K562 (cell line): ENCODE results near the gene DHDH. TPM values are rescaled to one million over a fixed set of nuclear protein-coding genes. Genes with fewer than 3 reads are reported as not detected.

Experiments used
- ATAC-seq: fragments of 200-7000 bp; cut with Tn5 transposase; 3 replicates; pipeline ENCODE4 v1.9.1; 2020; ENCODE audit warnings: moderate library complexity
- BruUV-seq: library from RNA; stranded (reverse); fragments of 400-500 nt; replicated peaks from 2 replicates; lab custom pipeline; 2021; lab: Mats Ljungman, UMichigan
- CTCF ChIA-PET: fragments of 300-600 bp; formaldehyde crosslinking; extraction: SDS; loops from one replicate; lab custom pipeline; 2021; ENCODE audit warnings: low intra/inter-chr PET ratio; lab: Yijun Ruan, JAX
- POLR2A ChIA-PET: fragments of 300-600, 350-650 bp; sonication (Branson Sonifier 250); formaldehyde crosslinking; extraction: SDS; loops from one replicate; lab custom pipeline; 2021; ENCODE audit warnings: antibody characterized with exemption, inconsistent platforms; lab: Yijun Ruan, JAX
- DNase-seq, 4 experiments: peaks; one replicate each; pipeline versions ENCODE4 v3.0.0 to v3.0.0-alpha.2; 2011 to 2018; ENCODE audit warnings: low spot score in 3 of 4, mixed read lengths in 3 of 4; ENCODE audit errors: extremely low read depth in 1 of 4
- FAIRE-seq: peaks from 2 replicates; lab custom pipeline; 2011; peaks lifted over from hg19 to GRCh38; lab: Jason Lieb, UNC
- H2AFZ ChIP-seq: 2 replicates; pipeline ENCODE4 v1.6.0; 2011; ENCODE audit warnings: low read depth, low read length, control low read depth, inconsistent platforms
- H3K27ac ChIP-seq: fragments of 200-600 bp; 3 replicates; pipeline ENCODE4 v1.8.0; 2011; ENCODE audit warnings: low read depth, mild to moderate bottlenecking, control low read depth, inconsistent platforms, low read length, moderate library complexity, mixed read lengths; ENCODE audit errors: extremely low read depth
- H3K27me3 ChIP-seq, 2 experiments: fragments of 300-600 bp in 1 of 2; 2 replicates in 1 of 2; 3 replicates in 1 of 2; pipeline versions ENCODE4 v1.6.0 to v1.8.0; 2011; ENCODE audit warnings: inconsistent platforms in 2 of 2, low read length in 2 of 2, mild to moderate bottlenecking in 1 of 2, mixed read lengths in 1 of 2, moderate library complexity in 1 of 2; ENCODE audit not compliant: control insufficient read depth in 2 of 2, insufficient read depth in 2 of 2
- H3K36me3 ChIP-seq: fragments of 300-600 bp; 3 replicates; pipeline ENCODE4 v1.8.0; 2011; ENCODE audit warnings: mild to moderate bottlenecking, low read length, inconsistent platforms; ENCODE audit not compliant: control insufficient read depth, insufficient read depth
- H3K4me1 ChIP-seq, 2 experiments: fragments of 200-600 bp in 1 of 2; replicated peaks in 1 of 2; 2 replicates in 1 of 2; 3 replicates in 1 of 2; pipeline versions ENCODE4 v1.5.1 to v1.8.0; 2011; ENCODE audit warnings: inconsistent platforms in 2 of 2, low read length in 2 of 2, mild to moderate bottlenecking in 1 of 2, mixed read lengths in 1 of 2, moderate library complexity in 1 of 2; ENCODE audit not compliant: control insufficient read depth in 2 of 2, insufficient read depth in 2 of 2
- H3K4me2 ChIP-seq: 2 replicates; pipeline ENCODE4 v1.6.1; 2011; ENCODE audit warnings: low read length, control low read depth, inconsistent platforms, mixed read lengths; ENCODE audit not compliant: insufficient read depth
- H3K4me3 ChIP-seq: fragments of 200-600 bp; sonication (generic), shearing (Covaris generic); 2 replicates; pipeline ENCODE4 v1.5.1; 2016; ENCODE audit warnings: control low read depth, inconsistent platforms
- H3K79me2 ChIP-seq: fragments of 200-600 bp; 3 replicates; pipeline ENCODE4 v1.8.0; 2011; ENCODE audit warnings: low read length, inconsistent platforms; ENCODE audit not compliant: control insufficient read depth, insufficient read depth
- H3K9ac ChIP-seq, 2 experiments: 2 replicates each; pipeline versions ENCODE4 v1.6.0 to v1.6.1; 2011; ENCODE audit warnings: low read depth in 2 of 2, low read length in 2 of 2, control low read depth in 1 of 2, inconsistent platforms in 1 of 2, mild to moderate bottlenecking in 1 of 2, mixed read lengths in 1 of 2; ENCODE audit not compliant: insufficient read depth in 1 of 2
- H3K9me1 ChIP-seq: one replicate; pipeline ENCODE4 v1.6.0; 2011; ENCODE audit warnings: inconsistent platforms, mild to moderate bottlenecking, low read length, moderate library complexity; ENCODE audit not compliant: control insufficient read depth, insufficient read depth
- H3K9me3 ChIP-seq: replicated peaks from 2 replicates; pipeline ENCODE4 v1.5.1; 2011; ENCODE audit warnings: low read depth, low read length, inconsistent platforms; ENCODE audit not compliant: control insufficient read depth, insufficient read depth
- H4K20me1 ChIP-seq: replicated peaks from 2 replicates; pipeline ENCODE4 v1.6.1; 2011; ENCODE audit warnings: low read length, inconsistent platforms, mixed read lengths; ENCODE audit not compliant: control insufficient read depth, insufficient read depth
- CAMTA2 ChIP-seq: fragments of 250-450 bp; sonication (Bioruptor Pico); conservative IDR thresholded peaks from 2 replicates; pipeline ENCODE4 v1.5.1; 2022
- CBFA2T3 ChIP-seq: fragments of 450-650 bp; IDR thresholded peaks from 2 replicates; pipeline ENCODE4 v1.6.1; 2017
- DNMT1 ChIP-seq: fragments of 450-650 bp; IDR thresholded peaks from 2 replicates; pipeline ENCODE4 v1.6.1; 2016; ENCODE audit warnings: antibody characterized with exemption, mild to moderate bottlenecking
- FOSL1 ChIP-seq: fragments of 200-800 bp; sonication (Bioruptor generic); conservative IDR thresholded peaks from 2 replicates; pipeline ENCODE4 v1.6.1; 2016; ENCODE audit warnings: missing genetic modification characterization, missing compliant biosample characterization
- RBM25 ChIP-seq: fragments of 200-400 bp; formaldehyde crosslinking; IDR thresholded peaks from 2 replicates; pipeline ENCODE4 v1.6.1; 2018; ENCODE audit warnings: low read length, low read depth, moderate library complexity; ENCODE audit not compliant: severe bottlenecking
- SMAD4 ChIP-seq: fragments of 250-450 bp; sonication (Bioruptor Pico); conservative IDR thresholded peaks from 2 replicates; pipeline ENCODE4 v1.8.0; 2021; ENCODE audit warnings: inconsistent platforms, mild to moderate bottlenecking, moderate library complexity
- ZBTB1 ChIP-seq: sonication (generic); formaldehyde crosslinking; IDR thresholded peaks from 2 replicates; pipeline ENCODE4 v1.8.1; 2023; ENCODE audit warnings: missing genetic modification reagents, low read depth, mild to moderate bottlenecking, borderline replicate concordance
- ZBTB7A ChIP-seq: IDR thresholded peaks from 2 replicates; pipeline ENCODE4 v1.6.1; 2011; ENCODE audit warnings: low read depth, mild to moderate bottlenecking, low read length, moderate library complexity, borderline replicate concordance; ENCODE audit not compliant: control insufficient read depth
- WGBS: fragments of 100-300 bp; shearing (Covaris generic); methylation state at CpG from one replicate; pipeline ENCODE4 v1.1.6; 2016; ENCODE audit warnings: low coverage, mixed read lengths; ENCODE audit not compliant: insufficient coverage; ENCODE audit errors: missing lambda C conversion rate; 5-methylcytosine and 5-hydroxymethylcytosine counted together
- in situ Hi-C: fragments of 300-500 bp; cut with MboI; formaldehyde crosslinking; loops from 4 replicates; pipeline ENCODE4 v1.15.0; 2018; ENCODE audit warnings: inconsistent platforms, mixed read lengths
- intact Hi-C: fragments of 100-400 bp; cut with micrococcal nuclease; formaldehyde crosslinking; loops from 2 replicates; pipeline ENCODE4 v1.14.2; 2022
- polyA plus RNA-seq, 8 experiments: library from polyadenylated mRNA; depleted of rRNA in 4 of 8; stranded (reverse) in 5 of 8; unstranded in 3 of 8; fragments of >200 nt; fragmentation: Nextera tagmentation in 2 of 8; fragmentation: Illumina TruSeq in 1 of 8; extraction: Ambion mirVana in 2 of 8; extraction: Trizol in 1 of 8; gene quantifications; 2 replicates each; pipeline versions ENCODE4 v1.2.1 to v1.2.3, GENCODE V29; 2011 to 2014; ENCODE audit warnings: inconsistent platforms in 1 of 8, missing spikeins in 1 of 8
- total RNA-seq, 7 experiments: library from RNA; depleted of rRNA in 6 of 7; stranded (reverse); fragments of >200 nt in 6 of 7; fragmentation: Illumina TruSeq in 2 of 7; extraction: Trizol in 2 of 7; gene quantifications; 2 replicates each; pipeline versions ENCODE4 v1.2.1 to v1.2.3, GENCODE V29; 2011 to 2021; ENCODE audit warnings: low replicate concordance in 1 of 7
- TF ChIP-seq, protein P1 (sequence below): fragments of 250-450 bp; sonication (Bioruptor Pico); IDR thresholded peaks from 2 replicates; pipeline ENCODE4 v1.4.0; 2020; ENCODE audit warnings: mild to moderate bottlenecking, moderate library complexity
- TF ChIP-seq, protein P2 (sequence below), 2 experiments: fragments of 450-650 bp; formaldehyde crosslinking in 1 of 2; IDR thresholded peaks; 2 replicates each; pipeline versions ENCODE4 v1.4.0 to v1.6.1; 2014 to 2020; ENCODE audit warnings: mild to moderate bottlenecking in 2 of 2, borderline replicate concordance in 1 of 2, low read depth in 1 of 2

DHDH gene
- total and polyA plus RNA-seq, 9 of the 15 experiments (the other 6 are each of a cell fraction or from before 2014, with no cell fraction given), result 0.37 to 1.9 (median 0.87) TPM

DNA sequence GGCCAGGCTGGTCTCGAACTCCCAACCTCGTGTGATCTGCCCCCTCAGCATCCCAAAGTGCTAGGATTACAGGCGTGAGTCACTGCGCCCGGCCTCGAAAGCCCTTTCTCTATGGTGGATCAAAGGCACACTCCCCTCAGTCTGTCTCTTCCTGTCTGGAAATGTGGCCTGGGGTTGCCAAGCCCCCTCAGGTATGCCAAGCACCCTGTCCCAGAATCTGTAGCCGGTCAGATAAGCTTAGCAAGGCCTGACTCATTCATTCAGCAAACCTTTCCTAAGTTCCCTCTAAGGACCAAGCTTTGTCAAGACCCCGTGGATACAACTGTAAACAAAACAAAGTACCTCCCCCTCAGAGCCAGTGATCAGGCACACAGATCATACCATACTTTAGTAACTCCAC is 19.3 kb upstream of the DHDH start:
- intact Hi-C loops, result no loop called here
- Histone ChIP-seq H3K27me3 (no peaks in the 10 kb centered on the region), H3K9ac (no peak overlapping the region), H3K36me3 (peaks cover 83% of the 10 kb centered on the region), H3K4me2 (no peak overlapping the region), H2AFZ (no peak overlapping the region), H4K20me1 (no peaks in the 10 kb centered on the region), H3K27ac (no peak overlapping the region), H3K9me1 (no peaks in the 10 kb centered on the region), H3K79me2 (no peaks in the 10 kb centered on the region), H3K4me3 (no peak overlapping the region), H3K9me3 (no peaks in the 10 kb centered on the region), H3K4me1 (peaks cover 0 to 8% of the 10 kb centered on the region in 2 experiments; a peak in 3 of 5 replicates)
- WGBS, result 88% methylated on average over 7 of the region's 8 CpGs
- POLR2A ChIA-PET, result interaction anchor here (0.7 to 3.2 kb wide), 4 partner anchors 10 to 51 kb away, joined by 3 to 18 read pairs (median 4); partner anchors contain the start of genes NUCB1 and TULP2
- ATAC-seq (no peak), DNase-seq (peak in 1 of 4 experiments; percentile 6), FAIRE-seq (no peak)
- BruUV-seq, result no TSS peak
- CTCF ChIA-PET, result no interaction called here
- no peak for TF ChIP-seq CAMTA2 (CRISPR knock-in tag)
- TF ChIP-seq SMAD4 (CRISPR knock-in tag), result no peak
- peak; percentile 29; the same call in 1 of the 2 replicates for TF ChIP-seq ZBTB7A
- TF ChIP-seq ZBTB1 (CRISPR knock-in tag), result no peak
- no peak for TF ChIP-seq RBM25
- no peak for TF ChIP-seq DNMT1
- TF ChIP-seq, protein P1, sequence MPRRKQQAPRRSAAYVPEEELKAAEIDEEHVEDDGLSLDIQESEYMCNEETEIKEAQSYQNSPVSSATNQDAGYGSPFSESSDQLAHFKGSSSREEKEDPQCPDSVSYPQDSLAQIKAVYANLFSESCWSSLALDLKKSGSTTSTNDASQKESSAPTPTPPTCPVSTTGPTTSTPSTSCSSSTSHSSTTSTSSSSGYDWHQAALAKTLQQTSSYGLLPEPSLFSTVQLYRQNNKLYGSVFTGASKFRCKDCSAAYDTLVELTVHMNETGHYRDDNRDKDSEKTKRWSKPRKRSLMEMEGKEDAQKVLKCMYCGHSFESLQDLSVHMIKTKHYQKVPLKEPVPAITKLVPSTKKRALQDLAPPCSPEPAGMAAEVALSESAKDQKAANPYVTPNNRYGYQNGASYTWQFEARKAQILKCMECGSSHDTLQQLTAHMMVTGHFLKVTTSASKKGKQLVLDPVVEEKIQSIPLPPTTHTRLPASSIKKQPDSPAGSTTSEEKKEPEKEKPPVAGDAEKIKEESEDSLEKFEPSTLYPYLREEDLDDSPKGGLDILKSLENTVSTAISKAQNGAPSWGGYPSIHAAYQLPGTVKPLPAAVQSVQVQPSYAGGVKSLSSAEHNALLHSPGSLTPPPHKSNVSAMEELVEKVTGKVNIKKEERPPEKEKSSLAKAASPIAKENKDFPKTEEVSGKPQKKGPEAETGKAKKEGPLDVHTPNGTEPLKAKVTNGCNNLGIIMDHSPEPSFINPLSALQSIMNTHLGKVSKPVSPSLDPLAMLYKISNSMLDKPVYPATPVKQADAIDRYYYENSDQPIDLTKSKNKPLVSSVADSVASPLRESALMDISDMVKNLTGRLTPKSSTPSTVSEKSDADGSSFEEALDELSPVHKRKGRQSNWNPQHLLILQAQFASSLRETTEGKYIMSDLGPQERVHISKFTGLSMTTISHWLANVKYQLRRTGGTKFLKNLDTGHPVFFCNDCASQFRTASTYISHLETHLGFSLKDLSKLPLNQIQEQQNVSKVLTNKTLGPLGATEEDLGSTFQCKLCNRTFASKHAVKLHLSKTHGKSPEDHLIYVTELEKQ (CRISPR knock-in tag), result no peak
- TF ChIP-seq CBFA2T3, result 0 out of 2 replicates have a peak, but pooled peaks have one; percentile 22
- TF ChIP-seq FOSL1 (tag), result peak; percentile 68
- TF ChIP-seq, protein P2, sequence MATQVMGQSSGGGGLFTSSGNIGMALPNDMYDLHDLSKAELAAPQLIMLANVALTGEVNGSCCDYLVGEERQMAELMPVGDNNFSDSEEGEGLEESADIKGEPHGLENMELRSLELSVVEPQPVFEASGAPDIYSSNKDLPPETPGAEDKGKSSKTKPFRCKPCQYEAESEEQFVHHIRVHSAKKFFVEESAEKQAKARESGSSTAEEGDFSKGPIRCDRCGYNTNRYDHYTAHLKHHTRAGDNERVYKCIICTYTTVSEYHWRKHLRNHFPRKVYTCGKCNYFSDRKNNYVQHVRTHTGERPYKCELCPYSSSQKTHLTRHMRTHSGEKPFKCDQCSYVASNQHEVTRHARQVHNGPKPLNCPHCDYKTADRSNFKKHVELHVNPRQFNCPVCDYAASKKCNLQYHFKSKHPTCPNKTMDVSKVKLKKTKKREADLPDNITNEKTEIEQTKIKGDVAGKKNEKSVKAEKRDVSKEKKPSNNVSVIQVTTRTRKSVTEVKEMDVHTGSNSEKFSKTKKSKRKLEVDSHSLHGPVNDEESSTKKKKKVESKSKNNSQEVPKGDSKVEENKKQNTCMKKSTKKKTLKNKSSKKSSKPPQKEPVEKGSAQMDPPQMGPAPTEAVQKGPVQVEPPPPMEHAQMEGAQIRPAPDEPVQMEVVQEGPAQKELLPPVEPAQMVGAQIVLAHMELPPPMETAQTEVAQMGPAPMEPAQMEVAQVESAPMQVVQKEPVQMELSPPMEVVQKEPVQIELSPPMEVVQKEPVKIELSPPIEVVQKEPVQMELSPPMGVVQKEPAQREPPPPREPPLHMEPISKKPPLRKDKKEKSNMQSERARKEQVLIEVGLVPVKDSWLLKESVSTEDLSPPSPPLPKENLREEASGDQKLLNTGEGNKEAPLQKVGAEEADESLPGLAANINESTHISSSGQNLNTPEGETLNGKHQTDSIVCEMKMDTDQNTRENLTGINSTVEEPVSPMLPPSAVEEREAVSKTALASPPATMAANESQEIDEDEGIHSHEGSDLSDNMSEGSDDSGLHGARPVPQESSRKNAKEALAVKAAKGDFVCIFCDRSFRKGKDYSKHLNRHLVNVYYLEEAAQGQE (IDR thresholded peaks at IDR 0.05; ENCODE audit: borderline replicate concordance), result no peak
- TF ChIP-seq, protein P2 (CRISPR knock-in tag; IDR thresholded peaks at IDR 0.05; ENCODE audit: low read depth), result no peak
- in situ Hi-C loops, result no loop called here
